Stimulated activated CD8-positive, alpha-beta memory T cell treated with anti-CD3 and anti-CD28 coated beads, Interleukin-12 subunit alpha, Interleukin-12 subunit beta, amount 100 ng/mL, for 24 hours (primary cell): ENCODE data around the gene BRSK1.
"Not testable (repeated sequence)": the region's sequence is repeated elsewhere in the genome, so short reads cannot be mapped to it uniquely, and the experiment has no call there.

Source experiments
- DNase-seq: peaks from one replicate; pipeline ENCODE4 v3.0.0-alpha.2; 2020; ENCODE audit errors: extremely low read depth

BRSK1 gene

DNA sequence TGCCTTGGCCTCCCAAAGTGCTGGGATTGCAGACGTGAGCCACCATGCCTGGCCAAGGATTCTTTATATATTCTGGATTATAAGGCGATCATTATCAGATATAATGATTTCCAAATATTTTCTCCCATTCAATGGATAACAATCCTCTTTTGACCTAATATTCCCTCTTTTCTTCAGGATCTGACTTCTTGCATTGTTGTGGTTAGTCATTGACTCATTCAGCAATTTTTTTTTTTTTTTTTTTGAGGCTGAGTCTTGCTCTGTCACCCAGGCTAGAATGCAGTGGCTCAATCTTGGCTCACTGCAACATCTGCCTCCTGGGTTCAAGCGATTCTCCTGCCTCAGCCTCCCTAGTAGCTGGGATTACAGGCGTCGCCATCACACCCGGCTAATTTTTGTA is 46.0 kb downstream of the BRSK1 start:
- DNase-seq: not testable (repeated sequence)

DNA sequence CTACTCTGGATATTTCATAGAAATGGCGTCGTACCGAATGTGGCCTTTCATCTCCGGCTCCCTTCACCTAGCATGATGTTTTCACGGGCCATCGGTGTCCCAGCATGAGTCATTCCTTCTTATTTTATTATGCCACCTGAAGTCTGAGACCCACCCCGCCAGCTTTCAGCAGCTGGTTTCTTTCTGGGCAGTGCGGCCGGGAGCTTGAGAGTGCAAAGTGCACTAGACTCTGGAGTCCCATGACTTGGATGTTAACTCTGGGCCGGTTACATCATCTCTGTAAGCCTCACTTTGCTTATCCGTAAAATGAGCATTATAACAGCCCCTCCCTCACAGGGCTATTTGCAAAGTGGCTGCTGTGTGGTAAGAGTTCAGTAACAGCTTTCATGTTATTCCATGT is 50.1 kb downstream of the BRSK1 start:
- no peak for DNase-seq

DNA sequence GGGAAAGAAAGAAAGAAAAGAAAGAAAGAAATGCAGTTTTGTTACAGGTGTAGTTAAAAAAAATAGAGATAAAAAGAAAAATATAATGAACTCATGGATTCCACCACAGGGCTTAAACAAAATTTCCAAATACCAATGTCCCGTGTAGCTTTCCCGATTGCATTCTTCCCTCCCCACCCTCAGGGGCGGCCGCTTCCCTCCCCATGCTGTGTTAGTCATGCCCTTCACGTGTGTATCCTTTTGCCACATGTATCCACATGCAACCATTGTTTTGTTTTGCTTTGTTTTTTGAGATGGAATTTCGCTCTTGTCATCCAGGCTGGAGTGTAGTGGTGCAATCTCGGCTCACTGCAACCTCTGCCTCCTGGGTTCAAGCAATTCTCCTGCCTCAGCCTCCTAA is 52.3 kb downstream of the BRSK1 start:
- no peak for DNase-seq

DNA sequence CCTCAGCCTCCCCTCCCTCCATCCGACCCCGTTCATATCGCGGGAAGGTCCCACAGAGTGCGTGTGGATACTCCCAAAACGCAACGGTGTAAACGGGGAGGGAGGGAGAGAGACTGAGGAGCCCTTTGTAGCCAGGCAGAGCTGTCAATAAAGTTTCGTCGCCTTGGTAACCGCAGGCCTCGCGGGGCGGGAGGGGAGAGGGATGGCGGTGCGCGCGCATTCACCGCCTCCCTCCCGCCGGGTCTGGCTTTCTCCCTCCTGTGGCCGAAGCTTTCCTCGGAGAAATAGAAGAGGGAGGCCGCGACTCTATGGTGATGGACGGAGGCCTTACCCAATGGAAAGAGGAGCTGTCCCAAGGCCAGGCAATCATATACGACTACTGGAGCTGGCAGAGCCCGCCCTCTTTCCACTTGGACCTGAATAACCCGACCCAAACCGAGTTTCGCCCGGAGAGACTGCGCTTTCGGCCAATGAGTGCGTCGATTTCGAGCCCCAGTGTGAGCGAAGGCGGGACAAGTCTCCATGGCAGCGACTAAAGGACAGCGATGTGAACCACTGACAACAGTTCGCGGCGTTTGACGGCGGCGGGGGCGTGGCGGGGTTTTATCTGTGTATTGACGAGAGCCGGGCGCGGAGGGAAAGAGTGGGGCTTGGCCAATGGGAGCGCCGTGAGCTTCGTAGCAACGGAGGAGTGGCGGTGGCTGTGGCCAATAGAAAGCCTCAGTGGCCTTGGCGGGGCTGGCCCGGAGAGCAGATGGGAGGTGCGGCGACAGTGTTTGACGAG is 55.5 kb downstream of the BRSK1 start, which contains the start of gene KMT5C:
Gene KMT5C, plus strand, starts transcription at position 772 of the 784 bp plus-strand sequence. CDS start 2,061 bp downstream, outside the sequence.
- DNase-seq: peak; percentile 100

DNA sequence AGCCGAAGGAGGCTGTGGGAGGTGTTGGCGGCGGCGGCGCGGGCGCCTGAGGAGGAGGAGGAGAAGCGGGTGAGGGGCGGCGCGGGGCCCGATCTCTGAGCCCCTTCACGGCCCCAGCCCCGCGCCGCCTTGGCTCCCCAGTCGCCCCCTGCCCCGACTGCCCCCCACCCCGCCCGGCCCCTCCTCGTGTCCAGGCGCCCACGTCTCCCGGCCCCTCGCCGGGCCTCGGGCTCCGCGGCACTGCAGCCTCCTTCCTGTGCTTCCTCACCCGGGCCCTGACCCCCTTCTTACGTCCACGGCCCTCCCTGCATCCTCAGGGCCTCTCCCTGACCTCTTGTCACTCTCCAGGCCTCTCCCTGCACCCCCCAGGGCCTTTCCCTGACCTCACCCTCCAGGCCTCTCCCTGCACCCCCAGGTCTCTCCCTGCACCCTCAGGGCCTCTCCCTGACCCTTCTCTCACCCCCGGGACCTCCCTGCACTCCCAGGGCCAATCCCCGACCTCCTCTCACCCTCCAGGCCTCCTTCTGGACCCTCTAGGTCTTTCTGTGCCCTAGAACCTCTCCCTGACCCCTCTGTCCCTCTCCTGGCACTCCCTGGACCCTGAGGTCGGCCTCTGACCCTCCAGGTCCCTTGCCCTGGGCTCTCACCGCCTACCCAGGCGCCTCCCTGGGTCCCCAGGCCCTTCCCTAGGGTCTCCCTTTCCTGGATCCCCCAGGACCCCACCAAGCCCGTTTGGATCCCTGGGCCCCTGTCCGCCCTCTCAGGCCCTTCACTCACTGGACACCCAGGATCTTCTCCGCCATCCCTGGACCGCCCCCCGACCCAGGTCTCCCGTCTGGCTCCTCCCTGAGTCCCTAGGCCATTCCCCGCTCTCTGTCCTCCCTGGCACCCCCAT is 56.3 kb downstream of the BRSK1 start:
- no peak for DNase-seq

DNA sequence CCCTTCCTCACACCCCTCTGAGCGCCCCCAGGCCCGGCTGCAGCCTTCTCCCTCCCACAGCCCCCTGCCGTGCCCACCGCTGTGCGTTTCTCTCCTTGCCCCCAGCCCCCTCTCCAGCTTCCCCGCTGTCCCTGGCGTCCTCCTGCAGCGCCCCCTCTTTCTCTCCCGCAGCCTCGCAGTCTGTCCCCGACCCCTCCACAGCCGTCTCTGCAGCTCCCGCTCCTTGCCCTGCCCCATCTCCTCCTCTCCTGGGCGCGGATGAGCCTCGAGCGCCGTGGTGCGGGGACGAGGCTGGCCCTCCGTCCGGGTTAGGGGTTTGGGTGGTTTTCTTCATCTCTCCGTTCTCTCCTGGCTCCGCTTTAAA is 57.0 kb downstream of the BRSK1 start:
- DNase-seq: no peak

DNA sequence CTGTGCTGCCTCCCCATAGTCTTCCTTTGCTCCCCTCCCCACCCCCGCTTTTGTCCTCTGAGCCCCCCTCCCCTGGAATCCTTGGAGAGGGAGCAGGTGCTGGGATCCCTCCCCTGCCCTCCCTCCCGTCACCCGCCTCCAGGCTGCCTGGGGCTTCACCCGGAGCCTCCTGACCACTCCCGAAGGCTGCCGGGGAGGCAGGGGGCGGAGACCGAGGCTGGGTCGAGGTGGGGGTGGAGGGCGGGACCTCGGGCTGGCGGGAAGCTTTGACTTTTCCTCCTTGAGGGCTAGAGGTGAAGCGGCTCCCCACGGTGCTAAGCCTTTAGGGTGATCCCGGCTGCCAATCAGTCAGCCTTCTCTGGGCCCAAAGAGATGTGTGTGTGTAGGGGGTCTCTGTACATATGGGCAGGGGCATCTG is 57.4 kb downstream of the BRSK1 start:
- DNase-seq: peak; percentile 43

DNA sequence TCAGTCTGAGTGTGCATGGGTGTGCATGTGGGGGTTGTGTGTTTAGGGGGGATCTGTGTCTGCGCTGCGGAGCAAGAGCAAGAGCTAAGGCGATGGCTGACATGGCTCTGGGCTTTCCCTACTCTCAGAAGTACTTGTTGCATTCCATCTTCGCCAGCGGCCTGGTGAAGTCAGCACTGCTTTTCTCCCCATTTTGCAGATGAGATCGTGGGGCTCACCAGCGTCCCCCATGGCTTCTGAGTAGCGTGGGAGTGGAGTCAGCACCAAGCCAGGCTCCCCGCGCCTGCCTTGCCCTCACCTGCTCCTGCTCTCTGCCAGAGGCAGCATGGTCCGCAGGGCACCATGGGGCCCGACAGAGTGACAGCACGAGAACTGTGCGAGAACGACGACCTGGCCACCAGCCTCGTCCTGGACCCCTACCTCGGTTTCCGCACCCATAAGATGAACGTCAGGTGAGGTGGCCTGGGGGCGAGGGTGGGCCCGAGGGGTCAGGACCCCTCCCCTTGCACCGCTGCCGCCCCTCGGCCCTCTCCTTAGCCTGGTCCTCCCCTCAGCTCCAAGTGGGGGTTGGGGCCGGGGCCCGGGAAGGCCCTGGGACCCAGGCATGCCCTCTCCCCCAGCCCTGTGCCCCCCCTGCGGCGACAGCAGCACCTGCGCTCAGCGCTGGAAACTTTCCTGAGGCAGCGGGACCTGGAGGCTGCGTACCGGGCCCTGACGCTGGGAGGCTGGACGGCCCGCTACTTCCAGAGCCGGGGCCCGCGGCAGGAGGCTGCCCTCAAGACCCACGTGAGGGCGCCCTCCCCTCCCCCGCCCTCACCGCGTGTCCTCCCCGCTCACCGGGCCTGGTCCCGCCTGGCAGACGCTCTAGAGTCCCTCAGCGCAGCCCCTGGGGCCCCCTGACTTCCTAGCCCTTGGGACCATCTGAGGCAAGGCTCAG is 58.1 kb downstream of the BRSK1 start:
- DNase-seq: no peak

DNA sequence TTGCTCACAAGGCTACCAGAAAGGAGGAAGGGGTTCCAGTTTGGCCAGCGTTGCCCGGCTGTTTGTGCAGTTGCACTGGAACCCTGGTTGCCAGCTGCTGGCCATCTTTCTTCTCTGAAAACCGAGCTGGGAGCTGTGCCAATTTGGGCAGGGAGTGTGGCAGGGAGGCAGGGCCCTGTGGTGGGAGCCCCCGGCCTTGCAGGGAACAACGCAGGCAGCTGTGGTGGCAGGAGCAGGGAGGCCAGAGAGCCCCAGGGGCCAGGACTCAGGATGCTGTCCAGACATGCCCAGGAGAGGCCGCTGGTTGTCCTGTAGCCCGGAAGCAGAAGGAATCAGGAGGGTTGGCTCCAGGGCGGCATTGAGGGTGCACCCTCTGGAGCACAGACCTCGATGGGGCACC is 60.6 kb downstream of the BRSK1 start:
- no peak for DNase-seq

DNA sequence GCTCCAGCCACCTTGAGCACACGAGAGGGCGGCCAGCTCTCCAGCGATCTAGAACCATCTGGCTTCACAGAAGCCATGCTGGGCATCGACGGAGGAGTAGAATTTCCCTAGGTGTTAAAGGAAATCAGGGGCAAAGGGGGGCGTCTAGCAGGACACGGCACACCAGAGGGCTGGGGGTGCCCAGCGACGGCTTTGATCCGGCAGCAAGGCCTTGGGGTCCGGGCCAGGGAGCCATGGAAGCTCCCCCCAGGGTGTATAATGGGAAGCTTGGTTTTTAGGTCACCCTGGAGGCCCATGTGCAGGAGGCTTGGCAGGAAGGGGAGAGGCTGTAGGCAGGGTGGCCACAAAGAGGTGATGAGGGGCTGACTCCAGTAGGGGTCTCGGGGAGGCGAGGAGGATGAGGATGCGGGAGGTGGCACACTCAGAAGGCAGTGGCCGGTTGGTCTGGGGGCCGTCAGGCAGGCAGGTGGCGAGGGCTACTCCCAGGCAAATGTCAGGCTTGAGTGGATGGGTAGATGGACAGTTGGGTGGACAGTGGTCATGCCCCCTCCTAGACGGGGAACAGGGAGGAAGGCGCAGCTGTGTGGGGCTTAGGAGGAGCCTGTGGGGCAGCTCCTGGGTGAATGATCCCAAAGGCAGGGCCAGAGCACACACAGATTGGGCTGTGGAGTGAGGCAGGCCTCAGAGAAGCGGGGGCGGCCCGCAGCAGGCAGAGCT is 61.5 kb downstream of the BRSK1 start:
- DNase-seq: no peak

DNA sequence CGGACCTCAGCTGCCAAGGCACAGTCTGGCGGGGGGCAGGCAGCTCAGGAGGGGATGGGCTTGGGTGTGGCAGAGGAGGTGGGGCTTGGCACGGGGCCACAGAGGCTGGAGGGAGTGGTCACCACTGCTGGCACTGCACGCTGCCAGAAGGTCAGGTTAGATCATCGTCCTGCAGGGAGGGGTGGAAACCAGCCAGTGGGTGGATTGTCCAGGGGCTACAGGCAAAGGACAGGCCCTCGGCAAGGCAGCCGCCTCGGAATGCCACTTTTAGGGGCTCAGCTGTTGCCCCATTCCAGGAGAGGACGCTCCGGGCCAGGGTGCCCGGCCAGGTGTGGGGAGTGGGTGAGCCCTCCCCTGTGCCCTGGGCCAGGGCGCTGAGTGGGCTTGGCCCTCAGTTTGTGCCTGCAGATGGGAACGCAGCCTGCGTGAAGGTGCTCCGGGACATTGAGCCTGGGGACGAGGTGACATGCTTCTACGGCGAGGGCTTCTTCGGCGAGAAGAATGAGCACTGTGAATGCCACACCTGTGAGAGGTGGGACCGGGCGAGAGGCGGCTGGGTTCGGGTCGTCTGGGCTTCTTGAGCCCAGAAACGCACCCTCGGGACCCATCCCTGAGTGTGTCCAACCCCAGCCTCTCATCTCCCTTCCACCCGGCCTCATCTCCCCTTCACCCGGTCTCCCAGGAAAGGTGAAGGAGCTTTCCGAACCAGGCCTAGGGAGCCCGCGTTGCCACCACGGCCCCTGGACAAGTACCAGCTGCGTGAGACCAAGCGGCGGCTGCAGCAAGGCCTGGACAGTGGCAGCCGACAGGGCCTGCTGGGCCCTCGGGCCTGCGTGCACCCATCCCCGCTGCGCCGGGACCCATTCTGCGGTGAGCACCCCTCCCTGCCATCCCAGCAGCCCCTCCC is 62.3 kb downstream of the BRSK1 start:
- DNase-seq: no peak

DNA sequence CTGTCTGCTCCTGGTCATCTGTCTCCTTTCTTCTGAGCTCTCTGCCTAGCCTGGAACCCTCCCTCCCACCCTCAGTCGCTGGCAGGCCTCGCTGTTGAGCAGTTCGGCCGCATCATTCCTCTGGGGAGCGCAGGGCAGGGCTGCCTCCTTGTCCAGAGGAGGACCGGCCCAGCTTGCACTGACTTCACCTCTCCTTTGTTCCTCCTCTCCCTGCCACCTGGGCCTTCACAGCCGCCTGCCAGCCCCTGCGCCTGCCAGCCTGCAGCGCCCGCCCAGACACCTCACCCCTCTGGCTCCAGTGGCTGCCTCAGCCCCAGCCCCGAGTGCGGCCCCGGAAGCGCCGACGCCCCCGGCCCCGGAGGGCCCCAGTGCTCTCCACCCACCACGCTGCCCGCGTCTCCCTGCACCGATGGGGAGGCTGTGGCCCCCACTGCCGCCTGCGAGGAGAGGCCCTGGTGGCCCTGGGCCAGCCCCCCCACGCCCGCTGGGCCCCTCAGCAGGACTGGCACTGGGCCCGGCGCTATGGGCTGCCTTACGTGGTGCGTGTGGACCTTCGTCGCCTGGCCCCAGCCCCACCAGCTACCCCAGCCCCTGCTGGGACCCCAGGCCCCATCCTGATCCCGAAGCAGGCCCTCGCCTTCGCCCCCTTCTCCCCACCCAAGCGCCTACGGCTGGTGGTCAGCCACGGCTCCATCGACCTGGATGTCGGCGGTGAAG is 63.1 kb downstream of the BRSK1 start:
- no peak for DNase-seq

DNA sequence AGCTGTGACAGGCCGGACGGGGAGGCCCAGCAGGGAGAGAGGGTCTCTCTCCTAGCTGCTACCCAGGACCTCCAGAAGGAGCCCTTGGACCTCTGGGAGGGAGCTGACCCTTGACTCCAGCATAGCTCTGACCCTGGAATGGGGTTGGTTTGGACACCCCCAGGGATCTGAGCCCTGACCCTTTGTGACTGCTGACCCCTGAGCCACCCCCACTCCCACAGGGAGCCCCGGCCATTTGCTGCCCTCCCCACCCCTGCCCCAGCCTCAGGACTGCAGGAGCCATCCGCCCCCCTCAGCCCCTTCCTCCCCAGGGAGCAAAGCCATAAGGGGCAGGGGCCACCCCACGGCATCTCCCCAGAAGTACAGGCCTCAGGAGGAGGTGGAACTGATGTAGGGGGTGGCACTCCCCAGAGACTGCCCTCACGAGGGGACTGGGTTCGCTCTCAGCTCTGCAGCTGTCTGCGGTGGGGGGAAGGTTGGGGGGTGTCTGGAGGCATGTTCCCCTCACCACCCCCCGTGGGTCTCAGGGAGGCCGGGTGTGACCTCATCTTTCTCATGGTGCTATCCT is 63.7 kb downstream of the BRSK1 start:
- no peak for DNase-seq

DNA sequence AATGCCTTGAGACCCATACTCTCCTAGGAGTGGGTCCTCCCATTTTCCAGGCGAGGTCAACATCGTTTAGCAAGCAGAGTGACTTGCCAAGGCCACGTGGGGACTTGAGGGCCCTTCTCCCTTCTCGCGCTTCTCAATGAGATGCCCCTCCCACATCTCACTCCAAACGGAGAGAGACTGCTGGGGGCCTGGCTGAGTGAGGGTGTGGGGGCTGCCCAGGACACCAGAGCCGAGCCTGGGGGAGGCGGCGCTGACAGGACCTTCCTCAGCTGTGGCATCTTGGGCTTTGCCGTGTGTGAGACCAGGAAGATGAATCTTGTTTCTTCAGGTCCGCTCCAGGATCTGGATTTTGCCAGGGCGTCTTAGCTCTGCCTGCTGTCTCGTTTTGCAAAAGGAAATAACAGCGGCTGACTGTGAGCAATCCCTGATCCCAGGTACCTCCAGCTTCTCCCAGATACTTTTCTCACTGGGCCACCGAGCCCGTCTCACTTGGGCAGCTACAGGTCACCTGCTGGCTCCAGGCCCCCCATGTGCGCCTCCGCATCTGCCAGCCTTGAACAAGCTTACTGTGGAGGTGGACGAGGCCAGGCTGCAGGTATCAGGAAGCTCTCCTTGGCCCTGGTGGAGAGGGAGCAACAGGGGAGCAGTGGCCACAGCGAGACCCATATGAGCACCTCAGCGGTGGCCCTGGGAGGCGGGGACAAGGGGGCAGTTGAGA is 64.7 kb downstream of the BRSK1 start:
- no peak for DNase-seq

DNA sequence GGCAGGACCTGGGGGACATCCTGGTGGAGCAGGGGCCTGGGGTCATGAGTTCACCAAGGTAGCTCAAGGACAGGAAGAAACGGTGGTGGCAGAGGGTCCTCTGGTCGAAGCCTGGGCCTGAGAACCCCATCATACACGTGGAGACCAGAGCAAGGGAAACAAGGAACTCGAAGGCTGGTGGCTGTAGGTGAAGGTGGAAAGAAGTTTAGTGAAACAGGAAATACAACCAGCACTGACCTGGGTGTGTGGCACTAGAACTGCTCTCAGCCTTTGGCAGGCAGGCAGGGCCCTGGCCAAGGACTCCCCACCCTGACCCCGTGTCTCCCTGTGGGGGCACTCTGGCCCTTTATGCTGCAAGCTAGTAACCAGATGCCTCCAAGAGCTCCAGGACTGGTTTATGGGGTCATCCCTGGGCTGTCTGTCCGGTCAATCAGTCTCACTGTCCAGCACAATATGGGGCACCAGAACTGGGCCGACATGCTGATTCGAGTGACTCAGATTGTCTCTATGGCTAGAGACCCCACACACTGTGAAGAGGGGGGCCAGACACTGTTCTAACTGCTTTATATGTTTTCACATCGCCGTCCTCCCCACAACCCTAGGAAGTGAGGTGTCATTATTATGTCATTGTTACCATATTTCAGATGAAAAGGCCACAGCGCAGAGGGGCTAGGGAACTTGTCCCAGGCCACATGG is 67.0 kb downstream of the BRSK1 start:
- DNase-seq: no peak

DNA sequence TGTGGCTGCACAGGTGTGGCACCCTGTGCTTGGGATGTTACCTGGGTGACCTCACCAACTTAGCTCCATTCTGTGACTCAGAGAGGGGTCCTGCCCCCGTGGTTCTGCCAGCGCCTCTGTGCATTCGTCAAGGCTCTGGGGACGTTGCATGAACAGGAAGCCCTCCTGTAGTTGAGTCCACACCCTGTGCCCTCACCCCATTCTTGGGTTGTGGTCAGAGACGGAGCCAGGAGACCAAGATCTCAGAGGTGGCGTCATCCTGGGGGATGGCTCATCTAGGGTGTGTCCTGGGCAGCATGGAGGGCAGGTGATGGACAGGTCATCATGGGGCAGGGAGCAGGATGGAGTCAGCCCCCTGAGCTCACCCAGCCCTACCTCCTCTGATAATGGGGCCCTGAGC is 68.2 kb downstream of the BRSK1 start:
- DNase-seq: no peak

DNA sequence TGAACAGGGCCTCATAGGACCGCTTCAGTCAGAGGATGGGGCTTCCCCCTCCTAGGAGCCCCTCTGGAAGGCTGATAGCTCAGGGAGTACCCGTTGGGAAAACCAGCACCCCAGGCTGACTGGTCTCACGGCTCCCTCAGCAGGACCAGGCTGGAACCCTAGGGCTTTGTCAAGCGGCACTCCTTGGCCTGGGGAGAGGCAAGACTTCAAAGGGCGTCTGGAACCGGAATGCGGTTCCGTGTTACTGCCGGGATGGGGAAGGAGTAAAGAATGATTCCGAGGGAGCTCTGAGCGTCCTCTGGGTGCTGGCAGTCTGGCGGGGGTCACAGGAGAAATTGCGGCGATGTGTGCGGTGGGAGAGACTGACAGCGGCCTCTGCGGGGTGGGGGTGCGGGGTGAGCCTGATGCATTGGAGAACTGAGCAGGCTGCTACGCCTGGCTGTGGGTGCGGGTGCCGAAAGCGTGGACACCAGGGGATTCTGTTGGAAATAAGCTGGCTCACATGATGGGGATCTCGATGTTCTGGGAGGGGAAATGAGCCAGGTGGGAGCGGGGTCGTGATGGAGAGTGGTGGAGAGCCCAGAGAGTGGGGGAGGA is 68.8 kb downstream of the BRSK1 start:
- DNase-seq: no peak
